HG02981 (cell line): ENCODE measurements around the gene AGAP1.

Experiments
- ATAC-seq: cut with Tn5 transposase; IDR thresholded peaks from one replicate; pipeline ENCODE4 v1.9.1; 2021; ENCODE audit warnings: mild to moderate bottlenecking, moderate library complexity; ENCODE audit not compliant: unreplicated experiment

Gene AGAP1

DNA sequence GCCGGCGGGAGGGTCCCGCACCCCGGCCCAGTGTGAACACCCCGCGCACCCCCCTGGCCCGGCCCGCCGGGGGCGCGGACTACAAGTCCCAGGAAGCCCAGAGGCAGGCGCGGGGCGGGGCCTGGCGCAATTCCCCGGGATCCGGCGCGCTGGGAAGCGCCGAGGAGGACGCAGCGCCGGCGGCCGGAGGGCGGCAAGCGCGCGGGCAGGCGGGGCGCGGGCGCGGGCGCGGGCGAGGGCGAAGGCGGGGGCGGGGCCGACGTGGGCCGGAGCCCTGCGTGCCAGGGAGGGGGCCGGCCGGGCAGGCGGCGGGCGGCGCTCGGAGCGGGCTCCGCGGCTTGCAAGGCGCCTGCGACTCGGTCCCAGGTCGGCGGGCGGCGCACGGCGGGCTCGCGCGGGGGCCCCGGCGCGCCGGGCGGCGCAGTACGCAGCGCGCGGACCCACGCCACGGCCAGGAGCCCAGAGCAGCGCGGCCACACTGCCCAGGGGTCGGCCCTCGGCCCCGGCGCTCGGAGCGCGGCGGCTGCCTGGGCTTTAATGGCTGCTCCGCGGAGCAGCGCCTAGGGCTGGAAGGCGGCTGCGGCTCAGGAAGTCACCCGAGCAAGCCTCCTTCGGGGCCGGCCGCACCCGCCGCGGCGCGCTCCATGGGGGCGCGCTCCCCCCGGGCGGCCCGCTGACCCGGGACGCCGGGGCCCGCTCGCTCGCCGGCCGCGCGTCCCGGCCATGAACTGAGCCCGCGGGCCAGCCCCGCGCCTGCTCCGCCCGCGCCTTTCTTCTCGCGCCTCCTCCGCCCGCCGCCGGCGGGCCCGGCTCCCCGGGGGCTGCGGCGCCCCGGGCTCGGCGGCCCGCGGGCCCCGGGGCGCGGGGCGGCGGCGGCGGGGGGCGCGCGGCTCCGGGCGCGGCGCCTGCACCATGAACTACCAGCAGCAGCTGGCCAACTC, at the start of gene AGAP1:
Gene AGAP1 (plus strand): TSS at position 269 of the 941 bp plus-strand sequence.
- ATAC-seq: no peak

GRCh38 chr2:235444101-235444597, 49.7 kb upstream of the AGAP1 start:
- ATAC-seq: no peak

DNA sequence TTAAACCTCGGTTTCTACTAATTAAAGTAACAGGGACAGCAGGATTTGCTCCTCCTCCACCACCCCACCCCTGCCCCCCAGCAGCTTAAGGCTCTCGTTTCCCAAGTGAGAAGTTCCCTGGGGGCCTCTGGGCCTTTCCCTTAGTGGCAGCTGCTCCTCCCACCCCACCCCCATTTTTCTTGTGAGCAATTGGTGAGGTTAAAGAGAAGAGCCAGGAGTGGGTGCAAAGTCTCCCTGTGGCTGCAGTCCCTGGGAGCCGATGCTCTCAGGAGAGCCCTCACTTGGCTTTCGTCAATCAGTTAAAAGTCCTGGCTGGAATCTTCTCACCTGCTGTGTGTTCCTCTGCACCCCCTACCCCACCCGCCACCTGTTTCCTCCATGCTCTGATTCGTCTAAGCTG, 48.7 kb upstream of the AGAP1 start:
- ATAC-seq: no peak

- ATAC-seq: no peak
Measured at GRCh38 chr2:235446082-235446481, 47.8 kb upstream of the AGAP1 start.

- no peak for ATAC-seq
Measured at GRCh38 chr2:235447210-235447609, 46.6 kb upstream of the AGAP1 start.

DNA sequence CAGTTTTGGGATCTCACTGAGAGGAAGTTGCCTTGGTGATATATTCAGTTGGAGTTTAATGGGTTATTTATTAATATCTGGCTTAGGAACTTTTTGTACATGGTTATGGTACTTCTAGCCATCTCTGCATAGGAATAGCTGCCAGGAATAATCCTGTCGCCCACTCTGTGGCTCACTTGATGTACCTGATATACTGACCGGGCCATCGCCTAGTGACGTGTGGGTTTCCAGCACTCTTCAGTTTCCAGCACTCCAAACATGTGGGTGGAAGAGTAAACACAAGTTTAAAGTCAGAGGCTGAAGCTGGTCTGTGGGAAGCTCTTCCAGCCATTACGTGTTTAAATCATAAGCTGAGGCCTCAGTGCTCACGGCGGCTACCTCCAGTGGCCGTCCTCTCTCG, 44.3 kb upstream of the AGAP1 start:
- ATAC-seq: no peak

DNA sequence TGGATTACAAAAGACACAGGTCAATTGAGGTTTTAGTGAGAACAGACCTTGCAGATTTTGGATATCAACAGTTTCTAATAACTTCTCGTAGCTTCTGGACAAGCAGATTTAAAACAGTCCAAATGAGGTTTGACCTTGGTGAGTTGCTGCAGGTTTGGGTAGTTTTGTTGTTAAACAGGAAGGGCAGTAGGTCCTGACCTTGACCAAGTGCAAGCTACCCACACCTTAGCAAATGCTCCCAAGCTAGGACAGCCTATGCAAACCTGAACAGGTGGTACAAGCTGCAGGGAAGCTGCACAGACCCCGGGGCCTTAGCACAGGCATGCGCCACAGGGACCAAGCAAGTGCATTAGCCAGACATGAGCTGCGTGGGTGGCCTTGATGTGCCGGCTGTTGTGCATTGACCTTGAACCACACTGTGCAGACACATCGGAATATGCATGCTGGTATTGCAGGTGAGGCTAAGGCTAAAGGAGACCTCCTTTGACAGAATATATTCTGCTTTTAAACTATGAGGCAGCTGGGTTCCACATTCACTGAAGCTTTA, 40.2 kb upstream of the AGAP1 start:
- no peak for ATAC-seq

- ATAC-seq: no peak
Measured at GRCh38 chr2:235458839-235459273, 35.0 kb upstream of the AGAP1 start.

DNA sequence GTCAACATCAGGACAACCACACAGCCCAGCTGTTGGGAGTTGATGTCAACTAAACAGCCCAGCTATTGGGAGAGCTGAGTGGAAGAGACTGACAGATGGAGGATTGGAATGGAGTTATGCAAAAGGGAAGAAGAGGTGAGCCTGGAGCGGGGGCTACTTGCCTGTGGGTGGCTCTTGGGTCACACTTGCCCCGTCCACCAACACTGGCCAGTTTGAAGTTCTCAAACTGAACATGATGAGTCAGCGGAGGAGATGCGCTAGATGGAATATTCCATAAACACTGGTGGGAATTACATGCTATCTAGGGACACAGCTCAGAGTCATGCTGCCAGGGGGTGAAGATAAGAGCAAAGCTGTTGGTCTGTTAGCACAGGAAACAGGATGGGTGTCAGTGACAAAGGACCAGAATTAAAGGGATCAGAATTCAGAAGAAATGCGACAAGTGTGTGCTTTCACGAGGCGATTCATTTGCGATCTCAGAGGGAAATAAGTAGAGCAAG, 33.2 kb upstream of the AGAP1 start:
- no peak for ATAC-seq

DNA sequence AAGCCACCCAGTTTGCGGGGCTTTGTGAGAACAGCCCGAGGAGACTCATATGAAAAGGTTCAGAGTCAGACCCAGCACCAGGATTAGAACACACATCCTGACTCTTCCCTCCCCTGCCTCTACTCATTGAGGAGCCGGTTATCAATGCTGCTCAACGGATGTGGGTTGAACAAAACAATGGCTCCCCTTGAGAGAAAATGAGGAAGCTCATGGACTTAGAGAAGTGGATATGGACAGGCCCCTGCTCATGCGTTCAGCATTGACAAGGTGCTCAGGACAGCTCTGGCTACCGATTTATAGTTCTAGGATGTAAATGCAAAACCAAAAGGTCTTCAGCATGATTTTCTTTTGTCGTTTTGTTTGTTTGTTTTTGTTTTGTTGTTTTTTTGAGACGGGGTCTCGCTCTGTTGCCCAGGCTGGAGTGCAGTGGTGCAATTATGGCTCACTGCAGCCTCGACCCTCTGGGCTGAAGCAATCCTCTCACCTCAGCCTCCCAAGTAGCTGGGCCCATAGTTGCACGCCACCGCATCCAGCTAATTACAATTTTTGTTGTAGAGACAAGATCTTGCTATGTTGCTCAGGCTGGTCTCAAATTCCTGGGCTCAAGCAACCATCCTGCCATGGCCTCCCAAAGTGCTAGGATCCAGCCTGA, 32.0 kb upstream of the AGAP1 start:
- ATAC-seq: no peak

DNA sequence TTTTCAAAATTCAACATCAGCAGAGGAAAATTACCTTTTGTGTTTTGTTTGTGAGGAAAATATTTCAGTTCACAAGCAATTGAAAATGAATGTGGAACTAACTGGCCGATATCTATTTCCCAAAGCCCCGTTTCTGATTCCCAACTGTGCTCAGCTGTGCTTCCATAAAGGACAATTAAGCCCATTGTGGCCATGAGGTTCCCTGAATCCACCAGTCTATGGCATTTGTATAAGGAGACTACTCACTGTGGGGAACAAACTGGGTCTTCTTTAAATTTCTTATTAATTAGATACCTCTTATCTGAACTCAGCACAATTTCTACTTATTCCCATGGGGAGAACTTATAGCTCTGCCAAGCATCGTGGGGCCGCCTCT, 31.4 kb upstream of the AGAP1 start:
- no peak for ATAC-seq

- no peak for ATAC-seq
Measured at GRCh38 chr2:235463893-235464292, 29.9 kb upstream of the AGAP1 start.

DNA sequence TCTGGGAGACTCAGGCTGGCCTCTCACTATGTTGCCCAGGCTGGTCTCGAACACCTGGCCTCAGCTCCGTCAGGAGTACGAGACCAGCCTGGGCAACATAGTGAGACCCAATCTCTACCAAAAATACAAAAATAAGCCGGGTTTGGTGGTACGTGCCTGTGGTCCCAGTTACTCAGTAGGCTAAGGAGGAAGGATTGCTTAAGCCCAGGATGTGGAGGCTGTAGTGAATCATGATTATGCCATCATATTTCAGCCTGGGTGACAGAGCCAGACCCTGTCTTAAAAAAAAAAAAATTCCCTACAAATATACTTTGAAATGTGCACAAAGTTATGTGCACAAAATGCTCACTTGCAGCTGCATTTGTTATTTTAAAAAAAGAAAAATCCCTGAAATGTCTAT, 26.3 kb upstream of the AGAP1 start:
- ATAC-seq: no peak

GRCh38 chr2:235468978-235469655, 24.7 kb upstream of the AGAP1 start:
- ATAC-seq: no peak

DNA sequence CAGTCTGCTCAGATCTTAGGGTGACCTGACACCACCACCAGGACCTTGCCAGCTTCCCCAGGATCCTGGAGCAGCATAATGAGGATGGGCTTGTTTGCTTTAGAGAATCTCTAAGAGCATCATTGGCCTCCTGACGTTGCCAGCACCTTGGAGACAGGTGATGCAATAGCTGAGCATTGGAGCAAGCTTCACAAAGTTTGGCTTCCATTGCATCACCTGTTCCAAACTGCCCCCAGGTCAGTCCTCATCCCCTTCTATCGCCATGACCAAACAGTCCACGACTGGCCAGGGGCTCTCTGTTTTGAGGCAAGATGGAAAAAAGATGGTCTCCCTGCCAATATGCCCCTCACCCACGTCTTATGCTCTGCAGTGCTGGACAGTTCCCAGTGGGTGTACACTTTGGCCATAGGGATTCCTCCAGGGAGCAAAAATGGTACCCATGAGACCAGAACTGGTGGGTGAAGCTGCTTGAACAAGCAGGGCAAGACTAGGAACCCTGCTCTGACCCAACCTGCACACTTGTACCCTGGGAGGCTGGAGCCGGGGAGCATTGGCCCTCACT, 22.6 kb upstream of the AGAP1 start:
- no peak for ATAC-seq

GRCh38 chr2:235472443-235472842, 21.4 kb upstream of the AGAP1 start:
- no peak for ATAC-seq

- no peak for ATAC-seq
Measured at GRCh38 chr2:235478609-235479008, 15.2 kb upstream of the AGAP1 start.

DNA sequence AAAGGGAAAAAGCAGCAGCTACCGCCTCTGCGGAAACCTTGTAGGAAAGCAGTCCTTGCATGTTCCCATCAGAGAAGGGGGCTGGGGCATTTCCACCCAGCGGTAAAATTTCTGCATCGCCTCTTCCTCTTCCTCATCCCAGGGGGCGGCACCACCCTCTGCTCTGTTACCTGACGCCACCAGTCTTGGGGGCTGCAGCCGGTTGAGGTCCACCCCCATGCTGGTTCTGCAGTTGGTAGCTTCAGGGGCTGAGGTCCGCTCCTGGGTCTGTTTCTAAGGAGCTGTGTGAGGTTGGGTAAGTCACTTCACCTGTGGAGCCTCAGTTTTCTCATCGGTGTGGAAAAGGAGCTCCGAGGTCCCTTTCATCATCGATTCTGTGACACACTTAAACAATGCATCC, 14.2 kb upstream of the AGAP1 start:
- ATAC-seq: no peak

DNA sequence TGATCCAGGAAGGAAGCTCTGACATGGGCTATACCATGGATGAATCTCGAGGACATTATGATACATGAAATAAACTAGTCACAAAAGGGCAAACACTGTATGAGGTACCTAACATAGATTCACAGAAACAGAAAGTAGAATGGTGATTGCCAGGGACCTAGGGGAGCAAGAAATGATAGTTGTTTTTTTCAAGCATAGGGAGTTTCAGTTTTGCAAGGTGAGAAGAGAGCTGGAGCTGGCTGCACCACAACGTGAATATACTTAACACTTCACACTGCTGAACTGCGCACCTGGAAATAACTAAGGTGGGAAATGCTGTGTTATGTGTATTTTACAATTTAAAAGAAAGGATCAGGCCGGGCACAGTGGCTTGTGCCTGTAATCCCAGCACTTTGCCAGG, 13.2 kb upstream of the AGAP1 start:
- ATAC-seq: no peak

GRCh38 chr2:235483313-235483712, 10.5 kb upstream of the AGAP1 start:
- no peak for ATAC-seq

DNA sequence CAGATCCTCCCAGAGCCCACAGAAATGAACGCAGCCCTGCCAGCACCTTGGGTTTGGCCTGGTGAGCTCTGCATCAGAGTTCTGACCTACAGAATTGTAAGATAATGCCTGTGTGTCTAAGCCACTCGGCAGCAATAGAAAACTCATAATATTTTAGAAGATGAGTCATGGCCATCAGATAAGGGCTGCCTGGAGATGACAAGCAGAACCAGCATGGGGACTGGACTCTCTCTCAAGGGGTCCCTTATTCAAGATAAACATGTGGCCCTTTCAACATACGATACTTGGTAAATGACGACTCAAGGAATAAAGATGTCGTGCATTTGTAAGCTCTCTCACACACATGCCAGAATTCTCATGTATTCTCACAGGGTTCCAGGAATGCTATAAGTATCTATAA, 8.5 kb upstream of the AGAP1 start:
- no peak for ATAC-seq
